ENCODE measurements around the gene CES2. TPM values are rescaled to one million over a fixed set of nuclear protein-coding genes. Genes with fewer than 3 reads are reported as not detected.

Gene CES2
- total RNA-seq, 2 experiments from 2014 or later, result 59.3 to 62.6 TPM

DNA sequence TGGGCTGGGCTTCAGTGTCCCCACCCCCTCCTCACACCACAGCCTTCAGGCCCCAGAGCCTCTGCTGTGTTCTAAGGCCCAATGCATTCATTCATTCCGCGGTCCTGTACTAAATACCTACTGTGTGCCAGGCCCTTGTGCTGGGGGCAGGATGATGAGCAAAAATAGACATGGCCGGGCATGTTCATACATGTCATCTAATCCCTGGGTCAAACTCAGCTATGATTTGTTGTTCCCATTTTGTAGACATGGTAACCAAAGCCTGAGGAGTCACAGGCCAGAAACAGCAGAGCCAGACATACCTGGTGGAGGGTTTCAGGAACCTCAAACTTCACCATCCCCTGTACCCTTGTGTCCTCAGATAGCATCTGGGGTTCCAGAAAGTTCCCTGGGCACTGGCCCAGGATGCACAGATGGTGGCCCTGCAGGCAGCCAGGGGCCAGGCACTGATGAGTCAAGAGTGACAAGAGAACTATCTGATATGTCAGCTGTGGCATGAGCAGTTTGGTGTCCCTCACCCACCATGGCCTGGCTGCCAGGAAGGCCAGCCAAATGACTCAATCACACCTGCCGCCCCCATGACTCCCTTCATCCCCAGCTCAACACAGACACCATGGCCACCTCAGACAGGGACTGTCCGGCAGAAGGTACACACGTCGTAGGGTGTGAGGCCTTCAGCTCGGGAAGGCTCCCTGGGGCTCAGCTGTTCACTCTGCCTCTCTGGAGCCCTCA is 7.2 kb upstream of the CES2 start:
- DNase-seq (no peak), ATAC-seq (ENCODE audit: poor library complexity) (no peak)
- Mint-ChIP-seq H3K4me1 (ENCODE audit: low read depth) (peaks cover 22% of the 10 kb centered on the region), H3K27ac (no peak overlapping the region), H3K4me3 (no peak overlapping the region), H3K9me3 (no peaks in the 10 kb centered on the region), H3K36me3 (ENCODE audit: low read depth) (peaks cover 23% of the 10 kb centered on the region), H3K27me3 (peaks cover 45% of the 10 kb centered on the region)
- TF ChIP-seq CTCF (IDR thresholded peaks at IDR 0.05), result no peak
- ChIA-PET POLR2A (interaction anchor here (0.7 kb wide), 1 partner anchor 41 kb away, joined by 3 read pairs; no protein-coding TSS in a partner anchor), CTCF (interaction anchor here (1.1 to 1.4 kb wide), 3 partner anchors 33 to 97 kb away, joined by 3 to 8 read pairs (median 6); partner anchors contain the start of gene NAE1)
- H3K9me3 ChIP-seq (ENCODE audit: control insufficient read depth in 1 of 2, insufficient read depth in 1 of 2, low read length in 2 of 2), result peaks cover 0 to 5% of the 10 kb centered on the region in 2 experiments
- H3K27me3 ChIP-seq (ENCODE audit: control insufficient read depth in 1 of 2, insufficient read depth in 2 of 2, low read length in 2 of 2), result peaks cover 28 to 29% of the 10 kb centered on the region in 2 experiments
- no peak overlapping the region for H3K4me3 ChIP-seq (ENCODE audit: low read length)
- H3K27ac ChIP-seq (ENCODE audit: low read depth in 1 of 2, low read length in 2 of 2), result no peak overlapping the region
- H3K36me3 ChIP-seq (ENCODE audit: insufficient read depth, low read length), result peaks cover 11% of the 10 kb centered on the region
- intact Hi-C loops (cut with DNase I, micrococcal nuclease), result loop anchor here in 1 of 2 experiments (2.0 kb wide), 1 partner anchor 33 kb away; no protein-coding TSS in a partner anchor
- H3K4me1 ChIP-seq (ENCODE audit: insufficient read depth, low read length), result peaks cover 28% of the 10 kb centered on the region

GRCh38 chr16:66928702-66929388 is 6.5 kb upstream of the CES2 start:
- H3K27ac ChIP-seq (ENCODE audit: low read depth in 1 of 2, low read length in 2 of 2), result no peak overlapping the region
- TF ChIP-seq CTCF (IDR thresholded peaks at IDR 0.05), result no peak
- intact Hi-C loops (cut with DNase I, micrococcal nuclease), result loop anchor here in 1 of 2 experiments (2.0 kb wide), 1 partner anchor 34 kb away; no protein-coding TSS in a partner anchor
- H3K4me3 ChIP-seq (ENCODE audit: low read length), result no peak overlapping the region
- Mint-ChIP-seq H3K27me3 (peaks cover 37% of the 10 kb centered on the region), H3K4me3 (no peak overlapping the region), H3K9me3 (no peaks in the 10 kb centered on the region), H3K36me3 (ENCODE audit: low read depth) (peaks cover 31% of the 10 kb centered on the region), H3K27ac (no peak overlapping the region), H3K4me1 (ENCODE audit: low read depth) (peaks cover 30% of the 10 kb centered on the region)
- peak; percentile 30 for ATAC-seq (ENCODE audit: poor library complexity)
- peak in 5 of 14 experiments; percentile 19 to 51 (median 32) for DNase-seq
- H3K9me3 ChIP-seq (ENCODE audit: control insufficient read depth in 1 of 2, insufficient read depth in 1 of 2, low read length in 2 of 2), result no peaks in the 10 kb centered on the region
- ChIA-PET CTCF (interaction anchor here (1.1 to 1.4 kb wide), 3 partner anchors 34 to 98 kb away, joined by 3 to 8 read pairs (median 6); partner anchors contain the start of gene NAE1), POLR2A (no interaction called here)
- H3K27me3 ChIP-seq (ENCODE audit: control insufficient read depth in 1 of 2, insufficient read depth in 2 of 2, low read length in 2 of 2), result peaks cover 21 to 24% of the 10 kb centered on the region in 2 experiments
- peaks cover 33% of the 10 kb centered on the region for H3K4me1 ChIP-seq (ENCODE audit: insufficient read depth, low read length)
- peaks cover 11% of the 10 kb centered on the region for H3K36me3 ChIP-seq (ENCODE audit: insufficient read depth, low read length)

DNA sequence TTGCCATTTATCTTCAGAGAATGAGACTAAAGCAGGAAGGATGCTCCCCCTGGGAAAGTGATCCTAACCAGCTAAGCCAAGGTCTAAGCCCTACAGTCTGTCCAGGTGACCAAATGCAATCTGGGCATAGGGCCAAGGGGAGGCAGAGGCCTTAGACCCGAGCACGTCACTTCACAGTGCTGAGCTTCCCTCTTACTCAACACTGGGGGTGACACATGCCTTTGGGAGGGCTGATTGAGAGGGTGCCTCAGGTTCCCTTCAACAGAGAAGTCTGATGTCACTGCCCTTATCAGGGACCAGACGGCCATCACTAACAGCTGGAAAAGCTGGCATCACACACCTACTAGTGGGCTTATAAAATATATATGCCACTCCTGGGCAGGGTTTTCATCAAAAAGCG is 5.1 kb upstream of the CES2 start:
- intact Hi-C loops (cut with DNase I, micrococcal nuclease), result loop anchor here in 1 of 2 experiments (5.0 kb wide), 3 partner anchors 48 to 262 kb away; partner anchors contain the start of genes DYNC1LI2, E2F4, EXOC3L1 and PDP2
- no peak for DNase-seq
- no peak for ATAC-seq (ENCODE audit: poor library complexity)
- no peak for TF ChIP-seq CTCF (IDR thresholded peaks at IDR 0.05)
- no peaks in the 10 kb centered on the region for H3K9me3 ChIP-seq (ENCODE audit: control insufficient read depth in 1 of 2, insufficient read depth in 1 of 2, low read length in 2 of 2)
- H3K4me3 ChIP-seq (ENCODE audit: low read length), result no peak overlapping the region
- peak overlapping the region; percentile 25 for H3K4me3 Mint-ChIP-seq
- POLR2A ChIA-PET, result no interaction called here
- CTCF ChIA-PET, result no interaction called here
- H3K27me3 ChIP-seq (ENCODE audit: control insufficient read depth in 1 of 2, insufficient read depth in 2 of 2, low read length in 2 of 2), result peaks cover 12 to 13% of the 10 kb centered on the region in 2 experiments
- peaks cover 40% of the 10 kb centered on the region for H3K36me3 Mint-ChIP-seq (ENCODE audit: low read depth)
- peaks cover 11% of the 10 kb centered on the region for H3K36me3 ChIP-seq (ENCODE audit: insufficient read depth, low read length)
- peak overlapping the region; percentile 24 for H3K27ac Mint-ChIP-seq
- H3K4me1 Mint-ChIP-seq (ENCODE audit: low read depth), result peaks cover 43% of the 10 kb centered on the region
- H3K27me3 Mint-ChIP-seq, result peaks cover 27% of the 10 kb centered on the region
- H3K9me3 Mint-ChIP-seq, result no peaks in the 10 kb centered on the region
- no peak overlapping the region for H3K27ac ChIP-seq (ENCODE audit: low read depth in 1 of 2, low read length in 2 of 2)
- peaks cover 28% of the 10 kb centered on the region for H3K4me1 ChIP-seq (ENCODE audit: insufficient read depth, low read length)
